Inferior parietal cortex (tissue), 1 donor: ENCODE measurements around the gene DTX4.

Experiments used
- DNase-seq: peaks from one replicate; pipeline ENCODE4 v3.0.0-alpha.2; 2016; ENCODE audit errors: extremely low spot score

The DTX4 gene

GRCh38 chr11:59219836-59220235 lies 47.9 kb downstream of the DTX4 start:
- DNase-seq, result no peak

GRCh38 chr11:59221441-59221840 lies 49.5 kb downstream of the DTX4 start:
- DNase-seq, result no peak

- DNase-seq, result no peak
Measured at GRCh38 chr11:59222464-59223060, 50.6 kb downstream of the DTX4 start.

GRCh38 chr11:59223177-59223576 lies 51.2 kb downstream of the DTX4 start:
- DNase-seq, result no peak

GRCh38 chr11:59223611-59224010 lies 51.7 kb downstream of the DTX4 start:
- DNase-seq, result no peak

- DNase-seq, result no peak
Measured at GRCh38 chr11:59224351-59224928, 52.5 kb downstream of the DTX4 start.

- DNase-seq, result no peak
Measured at GRCh38 chr11:59225017-59225416, 53.1 kb downstream of the DTX4 start.

GRCh38 chr11:59226396-59226795 lies 54.5 kb downstream of the DTX4 start:
- no peak for DNase-seq

- no peak for DNase-seq
Measured at GRCh38 chr11:59240322-59240721, 68.4 kb downstream of the DTX4 start.

- no peak for DNase-seq
Measured at GRCh38 chr11:59243633-59244032, 71.7 kb downstream of the DTX4 start.

- DNase-seq, result no peak
Measured at GRCh38 chr11:59247531-59248227, 75.7 kb downstream of the DTX4 start.

- no peak for DNase-seq
Measured at GRCh38 chr11:59249535-59249934, 77.6 kb downstream of the DTX4 start.

- no peak for DNase-seq
Measured at GRCh38 chr11:59253001-59253400, 81.1 kb downstream of the DTX4 start.

GRCh38 chr11:59254286-59254685 lies 82.4 kb downstream of the DTX4 start:
- no peak for DNase-seq

GRCh38 chr11:59255281-59255680 lies 83.3 kb downstream of the DTX4 start:
- no peak for DNase-seq
